Epithelial cell of proximal tubule (primary cell): ENCODE data around the gene CDCA3. TPM values are rescaled to one million over a fixed set of nuclear protein-coding genes. Genes with fewer than 3 reads are reported as not detected.
A peak's percentile ranks its signal among the peaks of the same experiment; 100 is the strongest.
"Not testable (repeated sequence)": the region's sequence is repeated elsewhere in the genome, so short reads cannot be mapped to it uniquely, and the experiment has no call there.

Source experiments
- DNase-seq: peaks from one replicate; pipeline ENCODE4 v3.0.0-alpha.2; 2011; ENCODE audit warnings: low read depth
- H3K4me3 ChIP-seq: 2 replicates; pipeline ENCODE4 v1.5.1; 2011; ENCODE audit warnings: low read depth, mild to moderate bottlenecking, low read length
- CTCF ChIP-seq: conservative IDR thresholded peaks from 2 replicates; pipeline ENCODE4 v1.5.1; 2012; ENCODE audit warnings: low read depth, mild to moderate bottlenecking, low read length
- total RNA-seq: library from RNA; depleted of rRNA; stranded (reverse); fragments of >200 nt; gene quantifications from 2 replicates; pipeline ENCODE4 v1.2.3, GENCODE V29; 2015

Gene CDCA3
- total RNA-seq, 1 donor from 2014 or later, result 85.0 TPM

DNA sequence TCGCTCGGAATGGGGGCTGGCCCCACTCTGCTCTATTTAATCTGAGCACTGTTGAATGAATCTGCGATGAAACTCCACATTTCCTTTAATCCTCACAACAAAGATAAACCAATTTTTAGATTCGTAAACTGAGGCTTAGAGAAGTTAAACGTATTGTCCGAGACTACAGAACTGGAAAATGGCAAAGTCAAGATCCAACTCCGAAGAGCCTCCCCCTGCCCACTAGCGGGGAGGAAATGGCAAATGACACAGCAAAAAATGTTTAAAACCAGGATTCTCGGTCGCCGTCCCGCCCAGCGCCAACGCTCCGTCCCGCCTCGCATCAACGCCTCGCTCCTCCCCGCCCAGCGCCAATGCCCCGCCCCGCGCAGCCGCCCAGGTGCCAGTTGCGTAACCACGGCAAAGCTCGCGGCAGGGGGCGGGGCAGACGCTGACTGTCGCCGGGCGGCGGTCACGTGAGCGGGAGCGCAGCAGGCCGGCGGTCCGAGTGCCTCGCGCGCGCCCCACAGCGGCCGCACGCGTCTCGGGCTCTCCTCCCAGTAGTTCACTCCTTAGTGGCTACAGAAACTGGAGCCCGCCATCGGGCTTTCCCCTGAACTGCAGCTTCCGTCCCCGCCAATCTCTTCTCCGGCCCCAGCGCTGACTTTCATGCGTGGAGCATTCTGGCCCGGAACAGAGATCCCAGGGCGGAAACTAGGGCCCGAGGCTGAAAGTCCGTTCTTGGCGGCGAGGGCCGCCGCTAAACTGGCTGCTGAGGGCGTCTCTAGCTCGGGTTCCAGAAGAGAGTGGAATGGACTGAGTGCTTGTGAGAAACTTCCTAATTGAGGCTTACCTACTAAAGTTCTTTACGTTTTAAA, 39.9 kb upstream of the CDCA3 start:
- peak overlapping the region; percentile 57 for H3K4me3 ChIP-seq
- no peak for DNase-seq
- peak; percentile 75 for TF ChIP-seq CTCF

GRCh38 chr12:6889775-6890573, 38.9 kb upstream of the CDCA3 start:
- not testable (repeated sequence) for H3K4me3 ChIP-seq, DNase-seq

DNA sequence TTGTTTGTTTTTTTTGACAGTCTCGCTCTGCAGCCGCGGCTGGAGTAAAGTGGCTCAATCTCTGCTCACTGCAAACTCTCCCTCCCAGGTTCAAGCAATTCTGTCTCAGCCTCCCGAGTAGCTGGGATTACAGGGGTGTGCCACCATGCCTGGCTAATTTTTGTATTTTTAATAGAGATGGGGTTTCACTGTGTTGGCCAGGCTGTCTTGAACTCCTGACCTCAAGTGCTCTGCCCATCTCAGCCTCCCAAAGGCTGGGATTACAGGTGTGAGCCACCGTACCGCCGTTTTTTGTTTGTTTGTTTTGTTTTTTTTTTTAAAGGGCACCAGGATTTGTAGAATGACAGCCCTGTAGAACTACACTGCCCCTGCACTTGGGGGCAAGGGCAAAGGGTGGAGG, 37.7 kb upstream of the CDCA3 start:
- DNase-seq, H3K4me3 ChIP-seq: not testable (repeated sequence)

- no peak overlapping the region for H3K4me3 ChIP-seq
- no peak for TF ChIP-seq CTCF
- DNase-seq, result no peak
Observed at GRCh38 chr12:6888360-6888759, 37.3 kb upstream of the CDCA3 start.

GRCh38 chr12:6887460-6887859, 36.4 kb upstream of the CDCA3 start:
- no peak for TF ChIP-seq CTCF
- no peak for DNase-seq
- H3K4me3 ChIP-seq, result no peak overlapping the region

- not testable (repeated sequence) for H3K4me3 ChIP-seq
Observed at GRCh38 chr12:6886206-6886999, 35.3 kb upstream of the CDCA3 start.

DNA sequence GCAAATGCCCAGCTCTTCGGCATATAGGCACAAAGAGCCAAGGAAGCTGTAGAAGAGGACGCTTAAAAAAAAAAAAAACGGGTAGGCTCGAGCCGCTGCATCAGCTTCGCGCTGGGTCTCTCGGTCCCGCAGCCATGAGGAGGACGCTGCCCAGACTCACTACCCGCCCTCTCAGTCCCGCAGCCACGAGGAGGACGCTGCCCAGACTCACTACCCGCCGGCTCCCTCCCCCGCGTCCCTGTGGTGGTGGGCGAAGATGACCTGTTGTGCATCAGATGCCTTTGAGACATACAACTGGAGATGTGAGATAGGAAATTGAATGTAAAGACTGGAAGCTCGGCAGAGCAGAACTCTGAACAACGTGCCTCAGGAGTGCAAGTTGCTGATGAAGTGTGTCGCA, 33.5 kb upstream of the CDCA3 start:
- no peak overlapping the region for H3K4me3 ChIP-seq
- TF ChIP-seq CTCF, result no peak
- no peak for DNase-seq

More at GRCh38 chr12:6886206-6886999, 35.3 kb upstream of the CDCA3 start:
- not testable (repeated sequence) for DNase-seq

GRCh38 chr12:6883683-6884082, 32.6 kb upstream of the CDCA3 start:
- DNase-seq, result no peak
- TF ChIP-seq CTCF, result no peak
- no peak overlapping the region for H3K4me3 ChIP-seq
